A549 (cell line): Measurements from ENCODE around the gene CNNM3.

Source experiments
- JUNB ChIP-seq: fragments of >200 bp; sonication (Bioruptor Twin); formaldehyde crosslinking; IDR thresholded peaks from 2 replicates; pipeline ENCODE4 v1.6.1; 2016
- REST ChIP-seq: fragments of 200-600 bp; sonication (generic); IDR thresholded peaks from 2 replicates; pipeline ENCODE4 v1.6.1; 2016; ENCODE audit warnings: antibody characterized with exemption, mild to moderate bottlenecking, moderate library complexity
- TF ChIP-seq, protein P1 (sequence below): fragments of >200 bp; sonication (Bioruptor Twin); formaldehyde crosslinking; IDR thresholded peaks from 3 replicates; pipeline ENCODE4 v1.5.1; 2016

- TF ChIP-seq, protein P1, sequence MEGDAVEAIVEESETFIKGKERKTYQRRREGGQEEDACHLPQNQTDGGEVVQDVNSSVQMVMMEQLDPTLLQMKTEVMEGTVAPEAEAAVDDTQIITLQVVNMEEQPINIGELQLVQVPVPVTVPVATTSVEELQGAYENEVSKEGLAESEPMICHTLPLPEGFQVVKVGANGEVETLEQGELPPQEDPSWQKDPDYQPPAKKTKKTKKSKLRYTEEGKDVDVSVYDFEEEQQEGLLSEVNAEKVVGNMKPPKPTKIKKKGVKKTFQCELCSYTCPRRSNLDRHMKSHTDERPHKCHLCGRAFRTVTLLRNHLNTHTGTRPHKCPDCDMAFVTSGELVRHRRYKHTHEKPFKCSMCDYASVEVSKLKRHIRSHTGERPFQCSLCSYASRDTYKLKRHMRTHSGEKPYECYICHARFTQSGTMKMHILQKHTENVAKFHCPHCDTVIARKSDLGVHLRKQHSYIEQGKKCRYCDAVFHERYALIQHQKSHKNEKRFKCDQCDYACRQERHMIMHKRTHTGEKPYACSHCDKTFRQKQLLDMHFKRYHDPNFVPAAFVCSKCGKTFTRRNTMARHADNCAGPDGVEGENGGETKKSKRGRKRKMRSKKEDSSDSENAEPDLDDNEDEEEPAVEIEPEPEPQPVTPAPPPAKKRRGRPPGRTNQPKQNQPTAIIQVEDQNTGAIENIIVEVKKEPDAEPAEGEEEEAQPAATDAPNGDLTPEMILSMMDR = no peak
- TF ChIP-seq JUNB (no peak), REST (no peak)
These were observed 5.3 kb upstream of the CNNM3 start for GRCh38 chr2:96810783-96811192.
